Activated CD8-positive, alpha-beta memory T cell treated with anti-CD3 and anti-CD28 coated beads, Interleukin-2, amount 50 U/mL, for 1 hour (primary cell): Measurements from ENCODE around the gene DHRS9.
"Not testable (repeated sequence)": the region's sequence is repeated elsewhere in the genome, so short reads cannot be mapped to it uniquely, and the experiment has no call there.

Experiments
- DNase-seq: peaks from one replicate; pipeline ENCODE4 v3.0.0-alpha.2; 2020; ENCODE audit errors: extremely low read depth

DHRS9 gene

DNA sequence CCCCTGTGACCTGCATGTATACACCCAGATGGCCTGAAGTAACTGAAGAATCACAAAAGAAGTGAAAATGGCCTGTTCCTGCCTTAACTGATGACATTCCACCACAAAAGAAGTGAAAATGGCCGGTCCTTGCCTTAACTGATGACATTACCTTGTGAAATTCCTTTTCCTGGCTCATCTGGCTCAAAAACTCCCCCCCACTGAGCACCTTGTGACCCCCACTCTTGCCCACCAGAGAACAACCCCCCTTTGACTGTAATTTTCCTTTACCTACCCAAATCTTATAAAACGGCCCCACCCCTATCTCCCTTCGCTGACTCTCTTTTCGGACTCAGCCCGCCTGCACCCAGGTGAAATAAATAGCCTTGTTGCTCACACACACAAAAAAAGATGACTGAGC, 67.1 kb downstream of the DHRS9 start:
- DNase-seq = not testable (repeated sequence)

DNA sequence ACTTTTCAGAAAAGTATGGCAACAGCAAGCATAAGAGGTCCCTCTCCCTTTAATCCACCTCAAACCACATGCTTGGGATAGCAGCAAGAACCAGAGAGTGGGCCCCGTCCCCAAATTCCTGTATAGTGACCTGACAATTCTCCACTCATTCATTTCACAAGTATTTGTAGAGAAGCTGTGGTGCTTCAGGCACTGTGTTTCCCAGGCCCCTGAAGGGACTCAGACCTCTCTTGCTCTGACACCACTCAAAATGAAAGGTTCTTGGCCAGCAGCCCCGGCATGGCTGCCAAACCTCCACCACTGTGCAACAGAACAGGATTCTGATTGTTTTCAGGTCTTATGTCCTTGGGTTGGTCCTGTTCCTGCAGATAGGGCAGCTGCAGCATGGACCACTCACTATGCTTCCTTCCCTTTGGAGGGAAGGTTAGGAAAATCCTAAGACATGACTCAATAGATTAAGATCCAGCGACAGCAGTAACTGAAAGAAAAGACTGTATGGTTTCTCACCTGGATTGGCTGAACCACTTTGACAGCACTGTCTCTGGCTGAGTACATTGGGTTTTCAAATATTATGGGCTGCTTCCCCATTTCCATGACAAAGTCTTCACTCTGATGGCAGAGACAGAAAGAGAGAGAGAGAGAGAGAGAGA, 67.6 kb downstream of the DHRS9 start:
- DNase-seq = no peak

DNA sequence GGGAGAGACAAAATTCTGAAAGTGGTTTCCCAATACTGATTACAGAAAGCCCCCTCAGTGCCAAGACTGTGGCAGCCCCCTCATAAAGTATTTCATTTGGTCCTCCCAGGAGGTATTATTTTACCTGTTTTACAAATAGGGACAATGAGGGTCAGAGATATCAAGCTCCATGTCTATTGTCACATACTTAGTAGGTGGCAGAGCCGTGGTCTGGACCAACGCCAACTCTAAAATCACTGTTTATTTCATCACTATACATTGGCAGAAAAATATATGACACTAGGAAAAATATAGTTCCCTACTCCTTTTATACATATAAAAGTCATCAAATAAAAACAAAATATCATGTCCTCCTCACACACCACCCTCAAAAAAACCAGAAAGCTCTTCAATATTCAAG, 68.6 kb downstream of the DHRS9 start:
- no peak for DNase-seq

DNA sequence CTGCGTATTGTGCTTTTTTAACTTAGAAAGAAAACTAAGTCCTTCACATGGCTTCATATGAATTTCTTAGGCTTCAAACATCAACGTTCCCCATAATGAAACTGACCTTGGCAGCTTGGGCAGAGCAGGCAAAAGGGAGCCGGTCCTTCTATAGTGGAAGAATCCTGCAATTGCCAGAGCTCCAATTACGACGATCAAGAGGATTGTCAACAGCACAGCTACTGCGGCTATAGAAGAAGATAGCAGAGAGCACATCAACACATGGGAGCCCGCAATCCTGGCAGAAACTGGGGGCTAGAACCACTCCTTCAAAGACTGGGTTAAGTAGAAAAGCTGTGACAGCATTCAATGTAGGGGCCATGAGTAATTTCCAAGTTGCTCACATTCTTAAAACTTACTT, 69.8 kb downstream of the DHRS9 start:
- no peak for DNase-seq

DNA sequence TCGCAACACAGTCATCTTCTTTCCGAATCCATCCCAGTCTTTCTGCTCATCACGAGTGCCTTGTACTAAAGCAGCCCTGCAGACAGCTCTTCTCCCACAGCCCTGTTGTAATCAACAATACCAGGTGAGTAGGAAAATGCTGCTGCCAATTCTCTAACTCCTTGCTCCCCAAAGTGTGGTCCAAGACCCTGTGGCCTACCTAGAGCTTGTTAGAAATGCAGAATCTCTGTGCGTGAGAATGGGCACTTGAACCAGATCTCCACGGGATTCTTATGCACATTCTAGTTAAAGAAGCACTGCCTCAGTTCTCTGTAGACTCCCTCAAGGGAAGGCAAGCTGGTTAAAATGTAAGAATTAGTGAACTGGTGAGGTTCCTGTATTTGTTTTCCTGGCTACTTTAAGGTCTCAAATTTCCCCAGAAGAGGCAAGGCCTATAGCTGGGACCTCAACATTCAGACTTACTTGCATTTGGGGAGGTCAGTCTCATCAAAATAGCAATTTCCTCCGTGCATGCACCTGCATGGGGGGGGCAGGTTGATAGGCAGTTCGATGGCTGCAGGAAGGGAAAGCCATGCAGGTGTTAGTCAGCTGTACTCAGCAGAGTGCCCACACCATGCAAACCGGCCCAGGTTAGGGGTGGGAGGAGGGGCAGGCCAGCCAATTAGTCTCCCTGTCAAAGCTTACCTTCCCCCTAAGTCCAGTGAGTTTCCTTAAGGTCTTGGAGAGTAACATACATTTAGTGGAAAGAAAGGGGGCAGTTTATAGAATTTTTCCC, 70.8 kb downstream of the DHRS9 start:
- DNase-seq = no peak

DNA sequence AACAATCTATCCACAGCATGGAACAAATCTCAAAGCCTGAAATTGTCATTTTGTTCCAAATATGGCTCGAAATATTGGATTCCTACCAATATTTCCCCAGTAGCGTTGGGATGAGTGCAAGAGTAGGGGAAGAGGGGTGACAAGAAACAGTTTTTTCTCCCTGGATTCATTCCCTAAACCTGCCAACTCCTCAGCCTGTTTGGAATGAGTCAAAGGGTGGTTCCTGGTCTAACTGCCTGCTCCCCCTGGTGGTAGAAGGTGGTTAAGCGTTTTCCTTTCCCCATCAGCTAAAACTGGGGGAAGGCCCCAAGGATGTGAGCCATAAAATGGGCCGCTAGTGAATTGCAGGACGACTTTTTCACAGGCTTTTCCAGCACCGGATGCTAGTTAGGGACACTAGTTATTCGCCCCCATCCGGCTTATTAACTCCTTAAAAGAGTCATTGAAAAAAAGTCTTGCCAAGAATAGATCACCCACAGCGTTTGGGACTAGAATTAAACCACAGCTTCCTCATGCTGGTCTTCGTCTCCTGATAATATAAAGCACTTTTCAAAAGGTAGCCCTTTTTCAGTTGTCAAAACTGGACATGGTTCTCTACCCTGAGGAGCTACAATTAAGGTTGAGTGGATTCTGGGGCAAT, 72.5 kb downstream of the DHRS9 start:
- peak; percentile 16 for DNase-seq

DNA sequence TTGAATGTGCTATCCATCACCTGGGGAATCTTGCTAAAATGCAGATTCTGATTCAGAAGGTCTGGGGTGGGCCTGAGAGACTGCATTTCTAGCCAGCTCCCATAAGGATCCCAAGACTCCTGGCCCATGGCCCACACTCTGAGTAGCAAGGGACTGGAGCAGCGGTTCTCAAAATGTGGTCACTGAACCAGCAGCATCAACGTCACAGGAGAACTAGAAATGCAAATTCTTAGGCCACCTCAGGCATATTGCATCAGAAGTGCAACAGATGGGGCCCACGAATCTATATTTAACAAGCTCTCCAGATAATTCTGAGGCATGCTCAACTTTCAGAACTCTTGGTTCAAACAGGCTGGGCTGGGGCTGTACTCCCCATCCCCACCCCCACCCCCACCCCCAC, 74.6 kb downstream of the DHRS9 start:
- DNase-seq = no peak
